Measurements from ENCODE around the gene NPAS3. TPM values are rescaled to one million over a fixed set of nuclear protein-coding genes. Genes with fewer than 3 reads are reported as not detected.

Gene NPAS3
- total RNA-seq, 4 donors from 2014 or later: 1.5 to 12.3 (median 3.4) TPM

GRCh38 chr14:32991691-32992090 is 53.0 kb downstream of the NPAS3 start:
- H3K36me3 ChIP-seq: no peaks in the 10 kb centered on the region
- no peaks in the 10 kb centered on the region for H3K9me3 ChIP-seq
- peaks cover 0 to 6% (median 0%) of the 10 kb centered on the region in 4 donors for H3K4me1 ChIP-seq
- no peaks in the 10 kb centered on the region for H3K27me3 ChIP-seq
- 54 to 70% methylated on average over 4 of the region's 4 CpGs for WGBS, 2 donors
- TF ChIP-seq POLR2A (IDR thresholded peaks at IDR 0.05) (no peak), CTCF (IDR thresholded peaks at IDR 0.05) (no peak), EP300 (IDR thresholded peaks at IDR 0.05) (no peak)
- H3K4me3 ChIP-seq: no peak overlapping the region
- no peak for DNase-seq (ENCODE audit: low spot score in 2 of 2)
- no peak overlapping the region for H3K27ac ChIP-seq

- Histone ChIP-seq H3K9me3 (no peaks in the 10 kb centered on the region), H3K27me3 (no peaks in the 10 kb centered on the region), H3K4me1 (peaks cover 0 to 3% (median 0%) of the 10 kb centered on the region in 4 donors), H3K27ac (no peak overlapping the region), H3K4me3 (no peak overlapping the region), H3K36me3 (no peaks in the 10 kb centered on the region)
- TF ChIP-seq EP300 (IDR thresholded peaks at IDR 0.05) (no peak), POLR2A (IDR thresholded peaks at IDR 0.05) (no peak), CTCF (IDR thresholded peaks at IDR 0.05) (no peak)
- DNase-seq (ENCODE audit: low spot score in 2 of 2): no peak
Measured at GRCh38 chr14:32993921-32994320, 55.2 kb downstream of the NPAS3 start.

- H3K4me3 ChIP-seq: no peak overlapping the region
- no peak for DNase-seq (ENCODE audit: low spot score in 2 of 2)
- no peaks in the 10 kb centered on the region for H3K9me3 ChIP-seq
- H3K27me3 ChIP-seq: no peaks in the 10 kb centered on the region
- TF ChIP-seq CTCF (IDR thresholded peaks at IDR 0.05) (no peak), POLR2A (IDR thresholded peaks at IDR 0.05) (no peak), EP300 (IDR thresholded peaks at IDR 0.05) (no peak)
- H3K36me3 ChIP-seq: no peaks in the 10 kb centered on the region
- 91 to 97% methylated on average over 3 of the region's 3 CpGs for WGBS, 2 donors
- H3K27ac ChIP-seq: no peak overlapping the region
- peaks cover 0 to 3% (median 0%) of the 10 kb centered on the region in 4 donors for H3K4me1 ChIP-seq
Measured at GRCh38 chr14:32996343-32996742, 57.7 kb downstream of the NPAS3 start.

- TF ChIP-seq CTCF (IDR thresholded peaks at IDR 0.05) (peak in 3 of 5 experiments; percentile 24 to 37 (median 33)), EP300 (IDR thresholded peaks at IDR 0.05) (no peak)
- peaks cover 0 to 3% (median 0%) of the 10 kb centered on the region in 4 donors for H3K4me1 ChIP-seq
Measured at GRCh38 chr14:32998433-32998832, 59.8 kb downstream of the NPAS3 start.

GRCh38 chr14:33009673-33010072 is 71.0 kb downstream of the NPAS3 start:
- WGBS, 2 donors: 84 to 88% methylated on average over 3 of the region's 3 CpGs
- Histone ChIP-seq H3K27me3 (no peaks in the 10 kb centered on the region), H3K9me3 (no peaks in the 10 kb centered on the region), H3K27ac (no peak overlapping the region), H3K36me3 (no peaks in the 10 kb centered on the region), H3K4me3 (no peak overlapping the region), H3K4me1 (no peaks in the 10 kb centered on the region)
- no peak for DNase-seq (ENCODE audit: low spot score in 2 of 2)
- TF ChIP-seq CTCF (IDR thresholded peaks at IDR 0.05) (no peak), POLR2A (IDR thresholded peaks at IDR 0.05) (no peak), EP300 (IDR thresholded peaks at IDR 0.05) (no peak)

More at GRCh38 chr14:32998433-32998832, 59.8 kb downstream of the NPAS3 start:
- DNase-seq (ENCODE audit: low spot score in 2 of 2): no peak
- Histone ChIP-seq H3K27me3 (no peaks in the 10 kb centered on the region), H3K9me3 (no peaks in the 10 kb centered on the region), H3K27ac (no peak overlapping the region), H3K4me3 (no peak overlapping the region), H3K36me3 (no peaks in the 10 kb centered on the region)

Data from tibial nerve (tissue), 4 donors.